ENCODE results near the gene FXYD4.

Gene FXYD4

GRCh38 chr10:43424416-43424815 is 53.0 kb downstream of the FXYD4 start:
- Histone ChIP-seq H3K9me3 (ENCODE audit: insufficient read depth, low read length) (0 out of 2 replicates have a peak, but pooled peaks cover 4% of the 10 kb centered on the region), H3K27me3 (ENCODE audit: insufficient read depth, insufficient read length) (no peaks in the 10 kb centered on the region), H3K4me3 (ENCODE audit: insufficient read length, low read depth) (no peak overlapping the region), H3K4me1 (ENCODE audit: insufficient read depth, insufficient read length) (no peaks in the 10 kb centered on the region), H3K36me3 (ENCODE audit: insufficient read depth, insufficient read length, low read length) (no peaks in the 10 kb centered on the region), H3K9ac (ENCODE audit: insufficient read length, low read depth) (no peak overlapping the region)
- no peak for DNase-seq (ENCODE audit: low read depth, low spot score)
- no peak for TF ChIP-seq ZNF274 (IDR thresholded peaks at IDR 0.05; ENCODE audit: low read depth, low read length)
- TF ChIP-seq SUZ12 (IDR thresholded peaks at IDR 0.05; ENCODE audit: extremely low read depth, insufficient read depth, insufficient read length) = no peak
- no peak for TF ChIP-seq YY1 (IDR thresholded peaks at IDR 0.05; ENCODE audit: insufficient read depth, insufficient read length)

All from NT2/D1 (cell line).